Liver (tissue), 9 donors: ENCODE results near the gene STXBP1. TPM values are rescaled to one million over a fixed set of nuclear protein-coding genes. Genes with fewer than 3 reads are reported as not detected.

Experiments used
- DNase-seq: peaks from one replicate; pipeline ENCODE4 v3.0.0-alpha.2; 2017; ENCODE audit warnings: low spot score
- H3K27ac ChIP-seq, 2 donors: one replicate each; pipeline ENCODE4 v1.7.0; 2013; ENCODE audit warnings: inconsistent platforms in 2 of 2, low read length in 2 of 2, control low read depth in 1 of 2, low read depth in 1 of 2, mild to moderate bottlenecking in 1 of 2
- H3K27me3 ChIP-seq, 4 donors: one replicate each; pipeline versions ENCODE4 v1.6.1 to v1.7.0; 2013; ENCODE audit warnings: low read length in 3 of 4, inconsistent platforms in 1 of 4, mild to moderate bottlenecking in 1 of 4, moderate library complexity in 1 of 4; ENCODE audit not compliant: control insufficient read depth in 4 of 4, insufficient read depth in 4 of 4
- H3K36me3 ChIP-seq, 4 donors: one replicate each; pipeline versions ENCODE4 v1.6.1 to v1.7.0; 2013; ENCODE audit warnings: low read length in 3 of 4, mild to moderate bottlenecking in 3 of 4, low read depth in 1 of 4, moderate library complexity in 1 of 4; ENCODE audit not compliant: control insufficient read depth in 4 of 4, insufficient read depth in 3 of 4
- H3K4me1 ChIP-seq, 4 donors: one replicate each; pipeline versions ENCODE4 v1.6.1 to v1.7.0; 2013; ENCODE audit warnings: low read length in 3 of 4, mild to moderate bottlenecking in 3 of 4, moderate library complexity in 1 of 4; ENCODE audit not compliant: control insufficient read depth in 4 of 4, insufficient read depth in 4 of 4
- H3K4me3 ChIP-seq, 3 donors: one replicate each; pipeline versions ENCODE4 v1.6.1 to v1.7.0; 2013; ENCODE audit warnings: low read length in 3 of 3, control low read depth in 1 of 3, low read depth in 1 of 3, mild to moderate bottlenecking in 1 of 3
- H3K9ac ChIP-seq, 2 donors: one replicate each; pipeline ENCODE4 v1.7.0; 2013; ENCODE audit warnings: low read length in 2 of 2, mild to moderate bottlenecking in 2 of 2, moderate library complexity in 2 of 2, control low read depth in 1 of 2, low read depth in 1 of 2
- H3K9me3 ChIP-seq, 4 donors: one replicate each; pipeline versions ENCODE4 v1.6.1 to v1.7.0; 2013; ENCODE audit warnings: low read length in 3 of 4; ENCODE audit not compliant: control insufficient read depth in 4 of 4
- ATF3 ChIP-seq: IDR thresholded peaks from 2 replicates; pipeline ENCODE4 v1.6.1; 2016; ENCODE audit warnings: antibody characterized with exemption
- CTCF ChIP-seq: fragments of 150-350 bp; IDR thresholded peaks from 2 replicates; pipeline ENCODE4 v1.5.1; 2017; ENCODE audit warnings: improper control_type of control experiment, low read depth, low read length; ENCODE audit not compliant: missing input control
- FOXA1 ChIP-seq: IDR thresholded peaks from 2 replicates; pipeline ENCODE4 v1.6.1; 2016; ENCODE audit warnings: antibody characterized with exemption
- FOXA2 ChIP-seq: IDR thresholded peaks from 2 replicates; pipeline ENCODE4 v1.6.1; 2016; ENCODE audit warnings: antibody characterized with exemption
- GABPA ChIP-seq, 2 donors: IDR thresholded peaks in 1 of 2; conservative IDR thresholded peaks in 1 of 2; 2 replicates each; pipeline ENCODE4 v1.6.1; 2016; ENCODE audit warnings: antibody characterized with exemption in 2 of 2, mild to moderate bottlenecking in 1 of 2, moderate library complexity in 1 of 2
- HNF4A ChIP-seq, 2 donors: conservative IDR thresholded peaks; 2 replicates each; pipeline ENCODE4 v1.6.1; 2016; ENCODE audit warnings: antibody characterized with exemption in 2 of 2, mild to moderate bottlenecking in 2 of 2
- HNF4G ChIP-seq: IDR thresholded peaks from 2 replicates; pipeline ENCODE4 v1.6.1; 2016; ENCODE audit warnings: antibody characterized with exemption
- JUND ChIP-seq, 2 donors: IDR thresholded peaks; 2 replicates each; pipeline ENCODE4 v1.6.1; 2016; ENCODE audit warnings: antibody characterized with exemption in 2 of 2
- MAX ChIP-seq: IDR thresholded peaks from 2 replicates; pipeline ENCODE4 v1.6.1; 2016; ENCODE audit warnings: antibody characterized with exemption
- RAD21 ChIP-seq, 2 donors: IDR thresholded peaks; 2 replicates each; pipeline ENCODE4 v1.6.1; 2016; ENCODE audit warnings: antibody characterized with exemption in 2 of 2, mild to moderate bottlenecking in 2 of 2
- REST ChIP-seq: IDR thresholded peaks from 2 replicates; pipeline ENCODE4 v1.6.1; 2016; ENCODE audit warnings: antibody characterized with exemption, mild to moderate bottlenecking
- RXRA ChIP-seq, 2 donors: IDR thresholded peaks; 2 replicates each; pipeline ENCODE4 v1.6.1; 2017 to 2018; ENCODE audit warnings: antibody characterized with exemption in 2 of 2, mild to moderate bottlenecking in 1 of 2
- SP1 ChIP-seq: IDR thresholded peaks from 2 replicates; pipeline ENCODE4 v1.6.1; 2018; ENCODE audit warnings: antibody characterized with exemption, mild to moderate bottlenecking
- TAF1 ChIP-seq: conservative IDR thresholded peaks from 2 replicates; pipeline ENCODE4 v1.6.1; 2016; ENCODE audit warnings: antibody characterized with exemption, mild to moderate bottlenecking
- YY1 ChIP-seq: IDR thresholded peaks from 2 replicates; pipeline ENCODE4 v1.6.1; 2016; ENCODE audit warnings: antibody characterized with exemption, mild to moderate bottlenecking
- WGBS: extraction: QIAGEN DNeasy Blood & Tissue Kit; methylation state at CpG from one replicate; pipeline ENCODE4 v1.1.7; 2013; 5-methylcytosine and 5-hydroxymethylcytosine counted together
- polyA plus RNA-seq, 2 donors: library from polyadenylated mRNA; stranded (reverse) in 1 of 2; unstranded in 1 of 2; fragments of 200-250 nt in 1 of 2; fragments of >200 nt in 1 of 2; fragmentation: Nextera tagmentation in 1 of 2; extraction: Ambion mirVana in 1 of 2; gene quantifications; one replicate each; pipeline versions ENCODE4 v1.2.1 to v1.2.3, GENCODE V29; 2013 to 2015
- total RNA-seq, 2 donors: library from RNA; depleted of rRNA; stranded (reverse); fragments of >200 nt; gene quantifications; one replicate each; pipeline ENCODE4 v1.2.3, GENCODE V29; 2014
- donor health status: healthy.
- donor health status: healthy.
- donor health status: healthy.
- donor health status: healthy.
- donor health status: healthy.

The STXBP1 gene
- total and polyA plus RNA-seq, 4 donors = 1.7 to 4.6 (median 2.3) TPM

- no peak for DNase-seq
- no peaks in the 10 kb centered on the region for H3K4me1 ChIP-seq
- no peak overlapping the region for H3K4me3 ChIP-seq
- no peak overlapping the region for H3K27ac ChIP-seq
- H3K36me3 ChIP-seq = peaks cover 0 to 2% (median 1%) of the 10 kb centered on the region in 4 donors
- H3K9ac ChIP-seq = no peak overlapping the region
- no peaks in the 10 kb centered on the region for H3K9me3 ChIP-seq
- no peaks in the 10 kb centered on the region for H3K27me3 ChIP-seq
- 91% methylated on average over 3 of the region's 3 CpGs for WGBS
- no peak for TF ChIP-seq FOXA2
- TF ChIP-seq MAX = no peak
- no peak for TF ChIP-seq HNF4A (conservative IDR thresholded peaks at IDR 0.05)
- TF ChIP-seq SP1 = no peak
- TF ChIP-seq YY1 = no peak
- TF ChIP-seq TAF1 = no peak
- no peak for TF ChIP-seq JUND (IDR thresholded peaks at IDR 0.05)
- TF ChIP-seq REST = no peak
- no peak for TF ChIP-seq FOXA1
- no peak for TF ChIP-seq ATF3
- no peak for TF ChIP-seq HNF4G
Observed at GRCh38 chr9:127650518-127650917, 38.4 kb downstream of the STXBP1 start.

- H3K36me3 ChIP-seq = peaks cover 0 to 2% (median 1%) of the 10 kb centered on the region in 4 donors
- H3K9ac ChIP-seq = no peak overlapping the region
- TF ChIP-seq RXRA (IDR thresholded peaks at IDR 0.05) = no peak
- TF ChIP-seq ATF3 = no peak
- no peak for TF ChIP-seq YY1
- no peak for TF ChIP-seq SP1
- TF ChIP-seq GABPA (IDR thresholded peaks at IDR 0.05 in 1 of 2, conservative IDR thresholded peaks at IDR 0.05 in 1 of 2) = no peak
- TF ChIP-seq HNF4A (conservative IDR thresholded peaks at IDR 0.05) = no peak
- TF ChIP-seq RAD21 (IDR thresholded peaks at IDR 0.05) = no peak
- TF ChIP-seq REST = no peak
- no peak for TF ChIP-seq FOXA2
- TF ChIP-seq HNF4G = no peak
- TF ChIP-seq TAF1 = no peak
- TF ChIP-seq CTCF = no peak
- H3K27me3 ChIP-seq = no peaks in the 10 kb centered on the region
- no peaks in the 10 kb centered on the region for H3K9me3 ChIP-seq
- H3K27ac ChIP-seq = no peak overlapping the region
- WGBS = 88% methylated on average over 9 of the region's 9 CpGs
- no peak overlapping the region for H3K4me3 ChIP-seq
- no peak for DNase-seq
- H3K4me1 ChIP-seq = no peaks in the 10 kb centered on the region
Observed at GRCh38 chr9:127651697-127652610, 39.9 kb downstream of the STXBP1 start.
